ENCODE data around the gene IGFBP7. TPM values are rescaled to one million over a fixed set of nuclear protein-coding genes. Genes with fewer than 3 reads are reported as not detected.

IGFBP7 gene
- total and polyA plus RNA-seq, 4 donors = 60.5 to 216 (median 205) TPM

DNA sequence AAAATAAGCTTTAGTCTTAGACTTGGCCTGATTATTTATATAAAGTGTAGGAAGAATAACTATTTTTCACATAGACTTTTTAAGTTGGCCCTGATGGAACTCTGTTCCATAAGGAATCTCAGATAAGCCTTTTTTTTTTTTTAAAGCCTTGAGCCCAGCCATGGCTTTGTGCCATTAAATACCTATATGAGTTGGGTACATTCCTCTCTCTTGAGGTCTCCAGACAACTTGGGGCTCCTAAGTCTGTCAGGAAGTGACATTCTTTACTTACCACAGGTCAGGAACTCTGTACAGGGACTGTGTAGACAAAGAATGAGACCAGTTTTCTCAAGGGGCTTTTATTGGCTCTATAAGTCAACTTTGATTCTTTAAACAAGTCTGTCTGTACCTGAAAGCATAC is 27.1 kb upstream of the IGFBP7 start:
- no peaks in the 10 kb centered on the region for H3K9me3 ChIP-seq (ENCODE audit: control insufficient read depth in 4 of 4, low read length in 3 of 4)
- TF ChIP-seq RAD21 (IDR thresholded peaks at IDR 0.05) (no peak), SP1 (IDR thresholded peaks at IDR 0.05) (no peak), JUND (IDR thresholded peaks at IDR 0.05) (no peak), FOXA2 (IDR thresholded peaks at IDR 0.05) (no peak), NR2F2 (IDR thresholded peaks at IDR 0.05) (no peak), HNF4G (IDR thresholded peaks at IDR 0.05) (no peak), TAF1 (conservative IDR thresholded peaks at IDR 0.05) (no peak), RXRA (IDR thresholded peaks at IDR 0.05) (no peak), HNF4A (conservative IDR thresholded peaks at IDR 0.05) (no peak), GABPA (IDR thresholded peaks at IDR 0.05 in 1 of 2, conservative IDR thresholded peaks at IDR 0.05 in 1 of 2) (no peak), YY1 (IDR thresholded peaks at IDR 0.05) (no peak), FOXA1 (IDR thresholded peaks at IDR 0.05) (no peak)
- TF ChIP-seq, protein P1, sequence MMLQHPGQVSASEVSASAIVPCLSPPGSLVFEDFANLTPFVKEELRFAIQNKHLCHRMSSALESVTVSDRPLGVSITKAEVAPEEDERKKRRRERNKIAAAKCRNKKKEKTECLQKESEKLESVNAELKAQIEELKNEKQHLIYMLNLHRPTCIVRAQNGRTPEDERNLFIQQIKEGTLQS (IDR thresholded peaks at IDR 0.05) = no peak
- TF ChIP-seq, protein P2, sequence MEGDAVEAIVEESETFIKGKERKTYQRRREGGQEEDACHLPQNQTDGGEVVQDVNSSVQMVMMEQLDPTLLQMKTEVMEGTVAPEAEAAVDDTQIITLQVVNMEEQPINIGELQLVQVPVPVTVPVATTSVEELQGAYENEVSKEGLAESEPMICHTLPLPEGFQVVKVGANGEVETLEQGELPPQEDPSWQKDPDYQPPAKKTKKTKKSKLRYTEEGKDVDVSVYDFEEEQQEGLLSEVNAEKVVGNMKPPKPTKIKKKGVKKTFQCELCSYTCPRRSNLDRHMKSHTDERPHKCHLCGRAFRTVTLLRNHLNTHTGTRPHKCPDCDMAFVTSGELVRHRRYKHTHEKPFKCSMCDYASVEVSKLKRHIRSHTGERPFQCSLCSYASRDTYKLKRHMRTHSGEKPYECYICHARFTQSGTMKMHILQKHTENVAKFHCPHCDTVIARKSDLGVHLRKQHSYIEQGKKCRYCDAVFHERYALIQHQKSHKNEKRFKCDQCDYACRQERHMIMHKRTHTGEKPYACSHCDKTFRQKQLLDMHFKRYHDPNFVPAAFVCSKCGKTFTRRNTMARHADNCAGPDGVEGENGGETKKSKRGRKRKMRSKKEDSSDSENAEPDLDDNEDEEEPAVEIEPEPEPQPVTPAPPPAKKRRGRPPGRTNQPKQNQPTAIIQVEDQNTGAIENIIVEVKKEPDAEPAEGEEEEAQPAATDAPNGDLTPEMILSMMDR (IDR thresholded peaks at IDR 0.05; ENCODE audit: low read depth, low read length, missing input control) = no peak
- TF ChIP-seq, protein P3, sequence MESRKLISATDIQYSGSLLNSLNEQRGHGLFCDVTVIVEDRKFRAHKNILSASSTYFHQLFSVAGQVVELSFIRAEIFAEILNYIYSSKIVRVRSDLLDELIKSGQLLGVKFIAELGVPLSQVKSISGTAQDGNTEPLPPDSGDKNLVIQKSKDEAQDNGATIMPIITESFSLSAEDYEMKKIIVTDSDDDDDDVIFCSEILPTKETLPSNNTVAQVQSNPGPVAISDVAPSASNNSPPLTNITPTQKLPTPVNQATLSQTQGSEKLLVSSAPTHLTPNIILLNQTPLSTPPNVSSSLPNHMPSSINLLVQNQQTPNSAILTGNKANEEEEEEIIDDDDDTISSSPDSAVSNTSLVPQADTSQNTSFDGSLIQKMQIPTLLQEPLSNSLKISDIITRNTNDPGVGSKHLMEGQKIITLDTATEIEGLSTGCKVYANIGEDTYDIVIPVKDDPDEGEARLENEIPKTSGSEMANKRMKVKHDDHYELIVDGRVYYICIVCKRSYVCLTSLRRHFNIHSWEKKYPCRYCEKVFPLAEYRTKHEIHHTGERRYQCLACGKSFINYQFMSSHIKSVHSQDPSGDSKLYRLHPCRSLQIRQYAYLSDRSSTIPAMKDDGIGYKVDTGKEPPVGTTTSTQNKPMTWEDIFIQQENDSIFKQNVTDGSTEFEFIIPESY (IDR thresholded peaks at IDR 0.05) = no peak
- TF ChIP-seq, protein P4, sequence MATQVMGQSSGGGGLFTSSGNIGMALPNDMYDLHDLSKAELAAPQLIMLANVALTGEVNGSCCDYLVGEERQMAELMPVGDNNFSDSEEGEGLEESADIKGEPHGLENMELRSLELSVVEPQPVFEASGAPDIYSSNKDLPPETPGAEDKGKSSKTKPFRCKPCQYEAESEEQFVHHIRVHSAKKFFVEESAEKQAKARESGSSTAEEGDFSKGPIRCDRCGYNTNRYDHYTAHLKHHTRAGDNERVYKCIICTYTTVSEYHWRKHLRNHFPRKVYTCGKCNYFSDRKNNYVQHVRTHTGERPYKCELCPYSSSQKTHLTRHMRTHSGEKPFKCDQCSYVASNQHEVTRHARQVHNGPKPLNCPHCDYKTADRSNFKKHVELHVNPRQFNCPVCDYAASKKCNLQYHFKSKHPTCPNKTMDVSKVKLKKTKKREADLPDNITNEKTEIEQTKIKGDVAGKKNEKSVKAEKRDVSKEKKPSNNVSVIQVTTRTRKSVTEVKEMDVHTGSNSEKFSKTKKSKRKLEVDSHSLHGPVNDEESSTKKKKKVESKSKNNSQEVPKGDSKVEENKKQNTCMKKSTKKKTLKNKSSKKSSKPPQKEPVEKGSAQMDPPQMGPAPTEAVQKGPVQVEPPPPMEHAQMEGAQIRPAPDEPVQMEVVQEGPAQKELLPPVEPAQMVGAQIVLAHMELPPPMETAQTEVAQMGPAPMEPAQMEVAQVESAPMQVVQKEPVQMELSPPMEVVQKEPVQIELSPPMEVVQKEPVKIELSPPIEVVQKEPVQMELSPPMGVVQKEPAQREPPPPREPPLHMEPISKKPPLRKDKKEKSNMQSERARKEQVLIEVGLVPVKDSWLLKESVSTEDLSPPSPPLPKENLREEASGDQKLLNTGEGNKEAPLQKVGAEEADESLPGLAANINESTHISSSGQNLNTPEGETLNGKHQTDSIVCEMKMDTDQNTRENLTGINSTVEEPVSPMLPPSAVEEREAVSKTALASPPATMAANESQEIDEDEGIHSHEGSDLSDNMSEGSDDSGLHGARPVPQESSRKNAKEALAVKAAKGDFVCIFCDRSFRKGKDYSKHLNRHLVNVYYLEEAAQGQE (IDR thresholded peaks at IDR 0.05) = no peak
- TF ChIP-seq, protein P5, sequence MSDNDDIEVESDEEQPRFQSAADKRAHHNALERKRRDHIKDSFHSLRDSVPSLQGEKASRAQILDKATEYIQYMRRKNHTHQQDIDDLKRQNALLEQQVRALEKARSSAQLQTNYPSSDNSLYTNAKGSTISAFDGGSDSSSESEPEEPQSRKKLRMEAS (IDR thresholded peaks at IDR 0.05) = no peak
- no peaks in the 10 kb centered on the region for H3K36me3 ChIP-seq (ENCODE audit: control insufficient read depth in 4 of 4, insufficient read depth in 3 of 4, low read depth in 1 of 4, low read length in 3 of 4)
- DNase-seq (ENCODE audit: low spot score) = no peak
- H3K27ac ChIP-seq (ENCODE audit: low read depth in 1 of 2, low read length in 2 of 2) = no peak overlapping the region
- peaks cover 0 to 3% (median 0%) of the 10 kb centered on the region in 4 donors for H3K27me3 ChIP-seq (ENCODE audit: control insufficient read depth in 4 of 4, insufficient read depth in 4 of 4, low read length in 3 of 4)
- H3K9ac ChIP-seq (ENCODE audit: low read depth in 1 of 2, low read length in 2 of 2) = no peak overlapping the region
- no peak overlapping the region for H3K4me3 ChIP-seq (ENCODE audit: low read depth in 1 of 3, low read length in 3 of 3)
- H3K4me1 ChIP-seq (ENCODE audit: control insufficient read depth in 4 of 4, insufficient read depth in 4 of 4, low read length in 3 of 4) = no peaks in the 10 kb centered on the region

DNA sequence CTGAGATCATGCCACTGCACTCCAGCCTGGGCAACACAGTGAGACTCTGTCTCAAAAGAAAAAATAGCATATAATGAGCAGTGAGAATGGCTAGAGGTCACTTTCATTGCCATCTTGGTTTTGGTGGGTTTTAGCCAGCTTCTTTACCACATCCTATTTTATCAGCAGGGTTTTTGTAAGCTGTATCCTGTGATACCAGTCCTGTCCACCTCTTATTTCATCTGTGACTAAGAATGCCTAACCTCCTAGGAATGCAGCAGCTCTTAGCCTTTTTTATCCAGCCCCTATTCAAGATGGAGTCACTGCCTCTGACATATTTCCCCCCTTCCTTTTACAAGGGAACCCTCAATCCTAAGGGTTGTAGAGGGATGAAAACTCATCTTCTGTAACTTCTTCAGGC is 26.1 kb upstream of the IGFBP7 start:
- H3K9ac ChIP-seq (ENCODE audit: low read depth in 1 of 2, low read length in 2 of 2) = no peak overlapping the region
- peaks cover 0 to 3% (median 0%) of the 10 kb centered on the region in 4 donors for H3K27me3 ChIP-seq (ENCODE audit: control insufficient read depth in 4 of 4, insufficient read depth in 4 of 4, low read length in 3 of 4)
- no peak overlapping the region for H3K4me3 ChIP-seq (ENCODE audit: low read depth in 1 of 3, low read length in 3 of 3)
- DNase-seq (ENCODE audit: low spot score) = no peak
- H3K9me3 ChIP-seq (ENCODE audit: control insufficient read depth in 4 of 4, low read length in 3 of 4) = no peaks in the 10 kb centered on the region
- H3K4me1 ChIP-seq (ENCODE audit: control insufficient read depth in 4 of 4, insufficient read depth in 4 of 4, low read length in 3 of 4) = no peaks in the 10 kb centered on the region
- no peaks in the 10 kb centered on the region for H3K36me3 ChIP-seq (ENCODE audit: control insufficient read depth in 4 of 4, insufficient read depth in 3 of 4, low read depth in 1 of 4, low read length in 3 of 4)
- no peak overlapping the region for H3K27ac ChIP-seq (ENCODE audit: low read depth in 1 of 2, low read length in 2 of 2)
- TF ChIP-seq HNF4A (conservative IDR thresholded peaks at IDR 0.05) = no peak
- TF ChIP-seq SP1 (IDR thresholded peaks at IDR 0.05) = no peak
- TF ChIP-seq, protein P2 (IDR thresholded peaks at IDR 0.05; ENCODE audit: low read depth, low read length, missing input control) = no peak
- TF ChIP-seq, protein P4 (IDR thresholded peaks at IDR 0.05) = no peak
- TF ChIP-seq NR2F2 (IDR thresholded peaks at IDR 0.05) = no peak
- TF ChIP-seq RAD21 (IDR thresholded peaks at IDR 0.05) = no peak
- TF ChIP-seq YY1 (IDR thresholded peaks at IDR 0.05) = no peak
- TF ChIP-seq RXRA (IDR thresholded peaks at IDR 0.05) = no peak
- TF ChIP-seq FOXA1 (IDR thresholded peaks at IDR 0.05) = no peak

All from liver (tissue), 9 donors.